Inflammatory macrophage (primary cell): Measurements from ENCODE around the gene MIER3.
"Not testable (repeated sequence)": the region's sequence is repeated elsewhere in the genome, so short reads cannot be mapped to it uniquely, and the experiment has no call there.

Source experiments
- DNase-seq, 2 donors: peaks; one replicate each; pipeline ENCODE4 v3.0.0-alpha.2; 2020 to 2022
- total RNA-seq, 18 experiments: gene quantifications; one replicate each; lab custom pipeline; 2026; ENCODE audit warnings: mixed read lengths in 6 of 18, inconsistent platforms in 2 of 18; lab: John Stamatoyannopoulos, UW

The MIER3 gene, protein sequence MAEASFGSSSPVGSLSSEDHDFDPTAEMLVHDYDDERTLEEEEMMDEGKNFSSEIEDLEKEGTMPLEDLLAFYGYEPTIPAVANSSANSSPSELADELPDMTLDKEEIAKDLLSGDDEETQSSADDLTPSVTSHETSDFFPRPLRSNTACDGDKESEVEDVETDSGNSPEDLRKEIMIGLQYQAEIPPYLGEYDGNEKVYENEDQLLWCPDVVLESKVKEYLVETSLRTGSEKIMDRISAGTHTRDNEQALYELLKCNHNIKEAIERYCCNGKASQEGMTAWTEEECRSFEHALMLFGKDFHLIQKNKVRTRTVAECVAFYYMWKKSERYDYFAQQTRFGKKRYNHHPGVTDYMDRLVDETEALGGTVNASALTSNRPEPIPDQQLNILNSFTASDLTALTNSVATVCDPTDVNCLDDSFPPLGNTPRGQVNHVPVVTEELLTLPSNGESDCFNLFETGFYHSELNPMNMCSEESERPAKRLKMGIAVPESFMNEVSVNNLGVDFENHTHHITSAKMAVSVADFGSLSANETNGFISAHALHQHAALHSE
- 15.6 to 43.2 (median 29.5) reads per million in 18 experiments for total RNA-seq

DNA sequence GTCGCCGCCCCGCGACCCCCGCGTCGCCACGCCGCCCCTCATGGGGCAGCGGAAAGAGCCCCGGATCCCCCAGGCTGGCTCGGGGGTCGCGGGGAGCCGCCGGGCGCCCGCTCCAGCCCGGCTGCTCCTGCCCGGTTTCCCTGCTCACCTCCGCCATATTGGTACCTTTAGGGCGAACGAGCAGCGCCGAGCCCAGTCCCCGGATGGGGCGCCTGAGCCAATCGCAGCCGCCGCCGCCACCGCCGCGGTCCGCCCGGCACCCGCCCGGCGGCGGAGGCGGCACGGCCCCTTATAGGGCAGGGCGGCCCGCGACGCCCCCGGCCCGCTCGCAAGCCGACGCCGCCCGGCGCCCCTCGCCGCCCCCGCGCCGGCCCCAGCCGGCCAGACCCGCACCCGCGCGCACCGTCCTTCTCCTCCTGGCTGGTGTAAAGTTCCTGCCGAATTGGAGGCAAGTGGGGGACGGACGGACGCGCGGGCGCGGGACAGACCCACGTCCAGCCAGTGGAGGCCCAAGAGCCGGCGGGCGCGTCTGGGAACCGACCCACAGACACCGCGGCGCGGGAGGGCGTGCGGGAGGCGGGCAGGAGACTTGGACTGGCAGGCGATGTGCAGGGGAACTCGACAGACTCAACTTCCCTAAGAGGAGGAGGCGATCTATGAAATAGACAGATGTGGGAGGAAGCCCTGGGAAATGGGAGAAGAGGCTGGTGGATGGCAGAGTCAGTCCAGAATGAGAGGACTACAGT, at the start of gene MIER3:
Gene MIER3 (minus strand): TSS at position 178 of the 746 bp plus-strand sequence. CDS start 21 bp downstream, at position 157.
- DNase-seq = peak; percentile 64 to 81

GRCh38 chr5:56995596-56995995, 43.7 kb upstream of the MIER3 start:
- DNase-seq = no peak

- DNase-seq = no peak
Measured at GRCh38 chr5:56993241-56993640, 41.3 kb upstream of the MIER3 start.

GRCh38 chr5:56989676-56990075, 37.8 kb upstream of the MIER3 start:
- no peak for DNase-seq

GRCh38 chr5:56988490-56988889, 36.6 kb upstream of the MIER3 start:
- DNase-seq = no peak

GRCh38 chr5:56987171-56987570, 35.2 kb upstream of the MIER3 start:
- no peak for DNase-seq

- DNase-seq = no peak
Measured at GRCh38 chr5:56986626-56986947, 34.7 kb upstream of the MIER3 start.

GRCh38 chr5:56985936-56986625, 34.2 kb upstream of the MIER3 start:
- peak; percentile 46 to 81 for DNase-seq

DNA sequence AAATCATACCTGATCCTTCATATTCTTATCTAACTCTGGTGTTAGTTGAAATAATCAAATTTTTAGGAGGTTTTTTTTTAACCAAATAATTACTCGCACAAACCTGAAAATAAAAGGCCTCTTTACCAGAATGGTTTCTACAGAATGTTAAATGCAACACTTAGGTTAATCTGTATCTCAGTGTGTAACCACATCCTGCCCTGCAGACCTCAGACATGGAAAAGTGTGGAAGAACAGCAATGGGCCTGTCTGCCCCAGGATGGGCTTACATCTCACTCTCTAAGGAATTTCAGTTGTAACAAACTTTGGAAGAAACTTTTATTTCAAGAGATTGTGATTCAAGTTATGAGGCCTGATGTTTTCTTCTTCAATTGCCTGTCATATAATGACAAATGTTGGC, 32.5 kb upstream of the MIER3 start:
- DNase-seq = no peak

DNA sequence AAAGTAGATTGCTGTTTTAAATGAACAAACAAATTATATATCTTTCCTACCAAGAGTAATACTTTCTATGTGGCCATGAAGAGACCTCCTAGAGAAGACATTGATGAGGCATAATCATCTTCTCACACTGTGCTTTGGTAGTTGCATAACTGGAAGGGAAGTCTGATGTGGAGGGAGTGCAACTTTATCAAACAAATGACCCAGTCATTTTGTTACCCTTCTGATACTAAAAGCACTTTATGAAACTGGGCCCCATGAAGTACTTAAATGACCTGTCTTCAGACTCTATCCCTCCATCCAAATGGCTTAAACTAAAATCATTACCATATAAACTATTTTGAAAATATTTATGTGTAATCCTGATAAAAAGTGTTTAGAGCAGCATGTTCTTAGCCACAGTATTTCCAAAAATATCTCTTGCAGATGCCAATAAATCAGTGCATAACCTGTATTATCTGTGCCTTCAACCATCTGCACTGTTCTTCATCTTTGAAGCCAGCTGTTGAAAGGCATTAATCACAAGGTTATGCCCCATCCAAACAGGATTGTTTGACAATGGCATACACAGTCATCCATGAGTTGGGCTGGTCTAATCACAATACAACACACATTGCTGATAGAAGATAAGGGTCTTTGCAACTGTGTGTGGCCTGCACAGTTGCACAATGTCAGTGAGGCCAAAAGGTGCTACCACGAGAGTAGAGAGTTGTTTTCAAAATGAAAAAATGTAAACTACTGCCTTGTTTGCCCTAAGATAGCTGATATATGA, 31.9 kb upstream of the MIER3 start:
- DNase-seq = no peak

DNA sequence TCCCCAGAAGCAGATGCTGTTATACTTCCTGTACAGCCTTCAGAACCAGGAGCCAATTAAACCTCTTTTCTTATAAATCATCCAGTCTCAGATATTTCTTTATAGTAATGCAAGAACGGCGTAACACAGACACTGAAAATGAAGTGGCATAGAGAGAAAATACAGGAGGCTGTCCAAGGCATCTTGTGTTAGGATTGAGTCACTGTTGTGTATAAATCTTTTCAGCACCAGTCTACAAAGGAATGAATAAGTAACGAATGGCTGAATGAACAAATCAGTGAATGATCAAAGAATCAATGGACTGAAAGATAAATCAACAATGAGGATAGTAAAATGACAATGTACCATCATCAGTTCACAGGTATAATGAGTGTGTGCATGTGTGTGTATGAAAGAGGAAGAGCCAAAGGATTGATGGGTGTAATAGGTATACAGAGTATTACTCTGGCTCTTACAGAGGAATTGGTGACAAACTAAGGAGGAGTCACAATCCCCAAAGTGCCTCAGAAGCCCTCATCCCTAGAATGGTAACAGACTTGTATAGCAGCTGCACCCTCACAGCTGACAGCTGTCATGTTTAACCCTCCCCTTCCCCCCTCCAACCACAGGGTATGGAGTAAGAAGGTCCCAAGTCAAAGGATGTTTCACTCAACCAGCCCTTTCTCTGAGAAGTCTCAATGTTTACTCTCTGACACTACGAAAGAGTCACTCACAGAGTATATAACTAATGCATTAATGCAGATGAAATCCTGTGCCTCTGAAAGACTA, 29.8 kb upstream of the MIER3 start:
- no peak for DNase-seq

- no peak for DNase-seq
Measured at GRCh38 chr5:56979968-56980367, 28.0 kb upstream of the MIER3 start.

DNA sequence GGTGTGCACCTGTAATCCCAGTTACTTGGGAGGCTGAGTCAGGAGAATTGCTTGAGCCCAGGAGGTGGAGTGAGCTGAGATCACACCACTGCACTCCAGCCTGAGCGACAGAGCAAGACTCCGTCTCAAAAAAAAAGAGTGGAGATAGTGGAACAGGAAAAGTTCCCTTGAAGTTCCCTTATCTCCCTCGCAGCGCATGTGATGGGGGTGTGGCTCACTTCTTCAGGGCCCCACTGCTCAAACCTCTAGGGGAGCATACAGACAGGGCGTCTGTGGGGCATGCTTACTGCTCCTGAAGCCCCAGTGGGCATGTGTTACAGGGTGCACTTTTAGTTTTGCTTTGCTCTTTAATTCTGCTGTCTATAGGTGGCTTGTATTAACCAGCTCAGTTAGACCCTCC, 27.6 kb upstream of the MIER3 start:
- DNase-seq = not testable (repeated sequence)

DNA sequence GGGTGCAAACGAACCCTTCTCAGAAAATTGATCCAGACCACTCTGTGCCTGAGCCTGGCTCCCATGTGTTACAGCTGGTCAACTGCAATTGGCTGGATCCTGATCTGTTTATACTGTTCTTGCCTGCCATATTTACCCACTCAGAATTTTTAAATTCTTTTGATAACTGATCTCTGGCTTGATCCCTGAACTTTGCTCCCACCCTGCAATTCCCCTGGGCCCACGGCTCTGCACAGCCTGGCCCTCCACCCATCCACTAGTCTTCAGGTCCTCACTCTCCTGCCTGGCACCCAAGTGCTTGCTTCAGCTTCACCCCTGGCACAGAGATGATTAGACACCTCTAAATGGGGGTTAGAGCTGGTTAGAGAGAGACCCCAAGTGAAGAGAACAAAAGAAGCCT, 25.9 kb upstream of the MIER3 start:
- DNase-seq = no peak

DNA sequence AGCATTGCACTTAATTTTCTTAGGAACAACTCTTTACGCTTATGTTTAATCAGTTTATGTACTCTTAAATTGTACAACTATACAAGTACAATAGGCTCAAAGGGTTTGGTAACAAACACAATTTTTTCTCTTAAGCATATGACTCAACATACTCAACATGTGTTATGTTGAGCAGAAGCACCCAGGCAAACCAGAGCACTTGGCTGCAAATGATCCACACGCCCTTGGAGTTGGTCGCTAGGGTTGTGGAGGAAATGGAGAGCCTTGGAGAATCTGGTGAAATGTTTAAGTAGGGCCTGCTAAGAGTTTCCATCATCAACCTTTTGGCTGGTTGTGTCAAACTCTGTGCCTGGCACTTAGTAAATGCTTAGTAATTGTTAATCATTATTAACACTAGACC, 25.1 kb upstream of the MIER3 start:
- DNase-seq = no peak

DNA sequence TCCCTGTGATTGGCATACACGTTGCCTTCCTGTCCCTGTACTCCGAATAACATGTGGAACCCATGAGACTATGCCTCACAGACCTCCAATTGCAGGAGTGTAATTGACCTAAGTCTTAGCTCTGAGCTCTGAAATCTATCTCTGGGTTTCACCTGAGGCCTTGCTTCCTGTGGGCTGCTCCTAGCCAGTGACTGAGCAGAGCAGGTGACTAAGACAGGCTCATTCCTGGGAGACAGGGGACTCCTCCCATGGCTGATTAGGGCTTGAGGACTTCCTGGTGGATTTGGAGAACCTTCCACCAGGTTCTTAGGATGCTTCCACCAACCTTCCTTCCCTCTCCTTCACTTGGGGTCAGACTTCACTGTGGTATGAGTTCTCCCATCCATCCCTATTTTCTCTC, 22.3 kb upstream of the MIER3 start:
- no peak for DNase-seq

DNA sequence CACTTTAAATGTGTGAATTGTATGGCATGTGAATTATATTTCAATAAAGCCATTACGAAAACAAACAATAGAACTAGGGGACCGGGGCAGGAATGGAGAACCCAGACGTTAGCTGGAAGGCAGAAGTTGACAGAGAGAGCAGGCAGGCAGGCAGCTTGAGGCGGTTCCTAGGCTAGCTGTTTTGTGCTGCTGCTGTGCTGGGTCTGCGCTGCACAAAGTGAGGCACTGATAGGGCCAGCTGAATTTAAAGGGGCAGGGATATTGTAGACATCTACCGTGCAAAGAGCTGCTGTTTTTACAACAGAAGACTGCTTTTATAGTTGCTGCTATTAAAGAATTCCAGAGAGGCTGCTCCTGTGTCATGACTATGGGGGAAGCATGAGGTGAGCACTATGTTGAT, 21.6 kb upstream of the MIER3 start:
- no peak for DNase-seq

DNA sequence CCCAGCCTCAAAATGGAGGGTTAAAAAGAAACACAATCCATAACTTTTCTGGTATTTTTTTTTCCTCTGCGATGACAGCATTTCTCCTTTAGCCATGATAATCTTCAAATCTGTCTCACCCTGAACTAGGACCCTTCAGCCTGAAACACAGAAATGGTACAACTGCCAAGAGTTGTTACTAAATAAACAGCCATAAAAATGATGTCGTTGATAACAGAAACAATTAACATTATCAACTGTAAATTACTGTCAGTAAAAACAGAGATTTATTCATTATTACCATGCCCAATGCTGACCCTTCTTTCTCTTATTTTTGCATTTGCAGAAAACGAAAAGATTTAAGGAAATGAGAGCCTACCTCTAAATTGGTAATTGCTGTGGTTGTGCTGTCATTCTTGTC, 19.4 kb upstream of the MIER3 start:
- no peak for DNase-seq

DNA sequence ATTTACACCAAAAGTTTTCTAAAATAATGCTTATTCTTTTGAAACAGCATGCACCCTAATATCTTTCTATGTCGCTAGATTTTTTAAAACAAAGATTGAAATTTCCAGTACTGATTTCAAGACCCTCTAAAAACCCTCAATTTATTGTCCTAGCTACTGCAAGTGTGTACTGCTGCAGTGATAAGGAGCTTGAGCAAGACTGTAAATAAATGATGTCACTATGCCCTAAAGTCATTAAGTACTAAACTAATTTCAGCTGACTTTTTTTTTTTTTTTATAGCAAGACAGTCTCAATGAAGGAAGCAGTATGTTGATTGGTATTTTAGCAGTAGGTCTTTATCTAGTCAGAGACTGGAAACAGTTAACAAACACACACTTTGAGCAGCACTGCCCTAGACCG, 12.2 kb upstream of the MIER3 start:
- DNase-seq = no peak

- peak; percentile 35 to 57 for DNase-seq
Measured at GRCh38 chr5:56963246-56963645, 11.3 kb upstream of the MIER3 start.

DNA sequence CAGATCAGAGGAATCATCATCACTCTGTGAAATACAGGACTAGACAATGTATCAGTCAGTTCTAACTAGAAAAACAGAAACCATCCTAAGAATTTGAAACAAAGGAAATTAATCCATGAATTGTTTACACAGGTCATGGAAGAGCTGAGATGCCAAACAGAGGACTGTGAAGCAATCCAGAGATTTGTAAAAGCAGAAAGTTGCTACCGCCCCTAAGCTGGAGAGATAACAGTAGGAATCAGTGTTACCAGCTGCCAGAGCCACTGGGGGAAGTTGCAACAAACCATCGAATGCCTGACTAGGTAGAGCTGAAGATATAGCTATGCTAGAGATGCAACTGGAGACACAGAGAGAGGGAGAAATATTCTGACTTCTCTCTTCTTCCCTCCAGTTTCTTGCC, 10.4 kb upstream of the MIER3 start:
- DNase-seq = no peak

GRCh38 chr5:56961746-56962145, 9.8 kb upstream of the MIER3 start:
- no peak for DNase-seq
